Activated CD4-positive, CD25-positive, alpha-beta regulatory T cell treated with anti-CD3 and anti-CD28 coated beads, Interleukin-2, amount 50 U/mL, for 72 hours (primary cell): ENCODE results near the gene PPP1R37.

ENCODE experiments used
- DNase-seq: peaks from one replicate; pipeline ENCODE4 v3.0.0; 2021

PPP1R37 gene

GRCh38 chr19:45071545-45071938 is 21.4 kb upstream of the PPP1R37 start:
- no peak for DNase-seq

GRCh38 chr19:45071969-45072790 is 20.8 kb upstream of the PPP1R37 start:
- no peak for DNase-seq

GRCh38 chr19:45074744-45075300 is 18.2 kb upstream of the PPP1R37 start:
- DNase-seq: no peak

- peak; percentile 57 for DNase-seq
Measured at GRCh38 chr19:45075301-45076028, 17.5 kb upstream of the PPP1R37 start.

- DNase-seq: peak; percentile 86
Measured at GRCh38 chr19:45076029-45076850, 16.7 kb upstream of the PPP1R37 start, which contains the start of gene ZNF296. Gene ZNF296, minus strand, starts transcription at chr19:45076478. Its CDS starts 105 bp downstream, at chr19:45076373.

- DNase-seq: no peak
Measured at GRCh38 chr19:45076851-45077730, 15.9 kb upstream of the PPP1R37 start.

GRCh38 chr19:45078390-45079062 is 14.5 kb upstream of the PPP1R37 start:
- no peak for DNase-seq

GRCh38 chr19:45079063-45079910 is 13.7 kb upstream of the PPP1R37 start, which contains the start of gene GEMIN7:
Gene GEMIN7, plus strand, starts transcription at chr19:45079260. Its CDS starts 10,855 bp downstream, at chr19:45090115.
- DNase-seq: peak; percentile 80

GRCh38 chr19:45079911-45080370 is 13.0 kb upstream of the PPP1R37 start:
- no peak for DNase-seq

GRCh38 chr19:45082170-45082569 is 10.8 kb upstream of the PPP1R37 start:
- no peak for DNase-seq

- no peak for DNase-seq
Measured at GRCh38 chr19:45086480-45086879, 6.5 kb upstream of the PPP1R37 start.

- DNase-seq: no peak
Measured at GRCh38 chr19:45087531-45087930, 5.4 kb upstream of the PPP1R37 start.

- DNase-seq: no peak
Measured at GRCh38 chr19:45090034-45090433, 2.9 kb upstream of the PPP1R37 start.

GRCh38 chr19:45090606-45091005 is 2.4 kb upstream of the PPP1R37 start:
- no peak for DNase-seq

- peak; percentile 99 for DNase-seq
Measured at GRCh38 chr19:45091031-45091923, 1.7 kb upstream of the PPP1R37 start.

GRCh38 chr19:45094137-45094536 is 1.2 kb downstream of the PPP1R37 start:
- no peak for DNase-seq

- no peak for DNase-seq
Measured at GRCh38 chr19:45094707-45095106, 1.7 kb downstream of the PPP1R37 start.

GRCh38 chr19:45095496-45096413 is 2.8 kb downstream of the PPP1R37 start:
- DNase-seq: no peak
